Gastroesophageal sphincter (tissue), 3 donors: ENCODE results near the gene ARAP1.

Source experiments
- CTCF ChIP-seq, 4 experiments: fragments of 200-600 bp in 2 of 4; fragments of 450-650 bp in 2 of 4; sonication (generic) in 1 of 4; IDR thresholded peaks; one replicate each; pipeline ENCODE4 v1.5.1; 2017 to 2019; ENCODE audit warnings: antibody characterized with exemption in 4 of 4, mild to moderate bottlenecking in 2 of 4, moderate library complexity in 2 of 4
- EP300 ChIP-seq: sonication (generic); formaldehyde crosslinking; IDR thresholded peaks from one replicate; pipeline ENCODE4 v1.6.1; 2017; ENCODE audit warnings: antibody characterized with exemption, mild to moderate bottlenecking
- POLR2A ChIP-seq, 2 donors: fragments of 450-650 bp; IDR thresholded peaks; one replicate each; pipeline ENCODE4 v1.6.1; 2017; ENCODE audit warnings: antibody characterized with exemption in 2 of 2, mild to moderate bottlenecking in 2 of 2, moderate library complexity in 1 of 2
- POLR2AphosphoS5 ChIP-seq: sonication (generic); formaldehyde crosslinking; IDR thresholded peaks from one replicate; pipeline ENCODE4 v1.6.1; 2017; ENCODE audit warnings: antibody characterized with exemption

DNA sequence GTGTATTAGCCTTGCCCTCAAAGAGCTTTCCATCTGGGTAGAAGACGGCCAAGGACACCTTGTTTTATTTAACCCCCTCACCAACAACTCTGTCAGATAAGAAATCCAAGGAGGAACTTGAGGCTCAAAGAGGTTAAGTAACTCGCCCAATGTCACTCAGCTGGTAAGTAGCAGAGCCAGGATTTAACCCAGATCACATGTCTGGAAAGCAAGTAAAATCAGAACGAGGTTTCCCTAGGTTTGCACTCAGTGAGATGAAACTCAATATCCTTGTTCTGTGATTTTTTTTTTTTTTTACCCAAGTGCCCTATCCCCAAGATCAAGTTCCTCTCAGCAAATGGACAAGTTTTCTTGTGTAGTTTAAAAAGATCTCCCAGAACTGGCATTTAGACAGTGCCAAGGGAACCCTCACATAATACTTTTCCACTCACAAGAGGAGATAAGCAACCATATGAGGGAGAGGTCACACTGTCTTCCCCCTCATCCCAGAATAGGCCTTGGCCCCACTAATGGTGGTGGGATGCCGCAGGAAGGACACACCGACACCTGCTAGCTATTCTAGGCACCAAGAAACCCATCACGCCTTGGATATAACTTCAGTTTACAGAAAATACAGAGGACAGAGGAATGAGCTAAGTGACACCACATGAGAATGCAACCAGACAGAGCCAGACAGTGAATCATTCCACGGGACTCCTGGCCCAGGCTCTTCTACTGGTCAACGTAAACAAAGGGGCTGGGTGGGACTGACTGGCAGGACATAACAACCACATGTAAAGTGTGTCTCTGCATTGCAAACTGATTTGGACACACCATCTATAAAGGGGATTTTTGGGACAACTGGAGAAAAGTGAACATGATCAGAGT, 8.6 kb upstream of the ARAP1 start:
- TF ChIP-seq CTCF (IDR thresholded peaks at IDR 0.05) (no peak), POLR2A (IDR thresholded peaks at IDR 0.05) (no peak), POLR2AphosphoS5 (no peak), EP300 (no peak)
